Natural killer cell (primary cell): ENCODE measurements around the gene TIGD1. TPM values are rescaled to one million over a fixed set of nuclear protein-coding genes. Genes with fewer than 3 reads are reported as not detected.

Experiments used
- ATAC-seq, 3 donors: fragments of 150-1000 bp in 2 of 3; fragments of 200-7000 bp in 1 of 3; cut with Tn5 transposase; 1 replicate in 1 of 3; 2 replicates in 2 of 3; pipeline ENCODE4 v1.10.0; 2021; ENCODE audit warnings: mild to moderate bottlenecking in 2 of 3, moderate library complexity in 2 of 3
- DNase-seq, 2 donors: peaks; one replicate each; pipeline versions ENCODE4 v3.0.0 to v3.0.0-alpha.2; 2013 to 2021; ENCODE audit warnings: mixed read lengths in 1 of 2
- H3K27ac ChIP-seq: one replicate; pipeline ENCODE4 v1.5.1; 2013; ENCODE audit warnings: mild to moderate bottlenecking, low read length
- H3K27me3 ChIP-seq: one replicate; pipeline ENCODE4 v1.6.1; 2013; ENCODE audit warnings: low read length; ENCODE audit not compliant: control insufficient read depth, insufficient read depth
- H3K36me3 ChIP-seq: one replicate; pipeline ENCODE4 v1.6.1; 2013; ENCODE audit warnings: low read length; ENCODE audit not compliant: control insufficient read depth, insufficient read depth
- H3K4me1 ChIP-seq: one replicate; pipeline ENCODE4 v1.6.1; 2013; ENCODE audit warnings: low read length; ENCODE audit not compliant: control insufficient read depth, insufficient read depth
- H3K4me3 ChIP-seq: one replicate; pipeline ENCODE4 v1.5.1; 2013; ENCODE audit warnings: low read length
- H3K9me3 ChIP-seq: one replicate; pipeline ENCODE4 v1.6.1; 2013; ENCODE audit warnings: low read length; ENCODE audit not compliant: control insufficient read depth, insufficient read depth
- H3K27ac Mint-ChIP-seq, 2 donors: one replicate each; pipeline ENCODE4 v1.8.0; 2022; ENCODE audit warnings: mild to moderate bottlenecking in 2 of 2, mixed read lengths in 2 of 2, moderate library complexity in 1 of 2
- H3K27me3 Mint-ChIP-seq, 2 donors: one replicate each; pipeline ENCODE4 v1.8.0; 2022; ENCODE audit warnings: low read depth in 2 of 2, mixed read lengths in 2 of 2
- H3K36me3 Mint-ChIP-seq: one replicate; pipeline ENCODE4 v1.8.0; 2022; ENCODE audit warnings: mixed read lengths
- H3K4me1 Mint-ChIP-seq, 2 donors: one replicate each; pipeline ENCODE4 v1.8.0; 2022; ENCODE audit warnings: mixed read lengths in 2 of 2
- H3K4me3 Mint-ChIP-seq: one replicate; pipeline ENCODE4 v1.8.0; 2022; ENCODE audit warnings: mild to moderate bottlenecking, moderate library complexity, mixed read lengths
- H3K9me3 Mint-ChIP-seq, 2 donors: one replicate each; pipeline ENCODE4 v1.8.0; 2022; ENCODE audit warnings: mixed read lengths in 2 of 2
- WGBS: methylation state at CpG from one replicate; pipeline ENCODE4 v1.1.7; 2013; ENCODE audit warnings: missing lambda C conversion rate; ENCODE audit not compliant: insufficient coverage; 5-methylcytosine and 5-hydroxymethylcytosine counted together
- intact Hi-C: fragments of 100-400 bp; cut with micrococcal nuclease; formaldehyde crosslinking; loops from one replicate; pipeline ENCODE4 v1.14.2; 2022
- total RNA-seq, 4 donors: library from RNA; stranded (reverse); fragments of 120-200 nt in 1 of 4; gene quantifications; one replicate each; pipeline versions ENCODE4 v1.2.3 to v1.2.4, GENCODE V29; 2013 to 2022
- TF ChIP-seq, protein P1 (sequence below): fragments of 200-600 bp; IDR thresholded peaks from one replicate; pipeline ENCODE4 v1.8.0; 2022; ENCODE audit warnings: antibody characterized with exemption

Gene TIGD1
- total RNA-seq, 3 donors from 2014 or later (not counting 1 experiment from before 2014, with no cell fraction given) = 10.6 to 13.2 (median 12.4) TPM

DNA sequence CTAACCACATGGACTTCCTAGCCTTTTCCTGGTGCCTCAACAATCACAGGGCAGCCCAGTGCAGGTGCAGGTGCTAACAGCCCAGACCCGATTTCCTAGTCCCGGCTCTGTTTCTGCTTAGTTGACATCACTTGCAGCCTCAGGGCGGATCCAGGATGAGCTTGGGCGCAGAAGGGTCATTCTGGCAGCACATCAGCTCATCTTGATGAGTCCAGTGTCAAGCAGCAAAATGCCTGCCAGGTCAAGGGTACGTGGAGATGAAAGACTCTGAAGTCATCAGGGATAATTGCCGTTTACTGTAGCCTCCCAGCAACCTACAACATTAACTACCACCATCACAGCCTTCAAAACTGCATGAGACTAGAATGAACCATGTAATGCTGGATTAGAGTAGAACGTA, 43.6 kb upstream of the TIGD1 start:
- no peak for DNase-seq
- no peaks in the 10 kb centered on the region for H3K4me1 ChIP-seq
- Mint-ChIP-seq H3K4me1 (no peaks in the 10 kb centered on the region), H3K27me3 (no peaks in the 10 kb centered on the region), H3K27ac (no peak overlapping the region), H3K9me3 (no peaks in the 10 kb centered on the region), H3K4me3 (no peak overlapping the region), H3K36me3 (no peaks in the 10 kb centered on the region)
- no peaks in the 10 kb centered on the region for H3K36me3 ChIP-seq
- TF ChIP-seq, protein P1, sequence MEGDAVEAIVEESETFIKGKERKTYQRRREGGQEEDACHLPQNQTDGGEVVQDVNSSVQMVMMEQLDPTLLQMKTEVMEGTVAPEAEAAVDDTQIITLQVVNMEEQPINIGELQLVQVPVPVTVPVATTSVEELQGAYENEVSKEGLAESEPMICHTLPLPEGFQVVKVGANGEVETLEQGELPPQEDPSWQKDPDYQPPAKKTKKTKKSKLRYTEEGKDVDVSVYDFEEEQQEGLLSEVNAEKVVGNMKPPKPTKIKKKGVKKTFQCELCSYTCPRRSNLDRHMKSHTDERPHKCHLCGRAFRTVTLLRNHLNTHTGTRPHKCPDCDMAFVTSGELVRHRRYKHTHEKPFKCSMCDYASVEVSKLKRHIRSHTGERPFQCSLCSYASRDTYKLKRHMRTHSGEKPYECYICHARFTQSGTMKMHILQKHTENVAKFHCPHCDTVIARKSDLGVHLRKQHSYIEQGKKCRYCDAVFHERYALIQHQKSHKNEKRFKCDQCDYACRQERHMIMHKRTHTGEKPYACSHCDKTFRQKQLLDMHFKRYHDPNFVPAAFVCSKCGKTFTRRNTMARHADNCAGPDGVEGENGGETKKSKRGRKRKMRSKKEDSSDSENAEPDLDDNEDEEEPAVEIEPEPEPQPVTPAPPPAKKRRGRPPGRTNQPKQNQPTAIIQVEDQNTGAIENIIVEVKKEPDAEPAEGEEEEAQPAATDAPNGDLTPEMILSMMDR = no peak
- WGBS = 82% methylated on average over 6 of the region's 7 CpGs
- H3K27me3 ChIP-seq = no peaks in the 10 kb centered on the region
- H3K4me3 ChIP-seq = no peak overlapping the region
- H3K27ac ChIP-seq = no peak overlapping the region
- no peak for ATAC-seq
- intact Hi-C loops = no loop called here
- no peaks in the 10 kb centered on the region for H3K9me3 ChIP-seq

DNA sequence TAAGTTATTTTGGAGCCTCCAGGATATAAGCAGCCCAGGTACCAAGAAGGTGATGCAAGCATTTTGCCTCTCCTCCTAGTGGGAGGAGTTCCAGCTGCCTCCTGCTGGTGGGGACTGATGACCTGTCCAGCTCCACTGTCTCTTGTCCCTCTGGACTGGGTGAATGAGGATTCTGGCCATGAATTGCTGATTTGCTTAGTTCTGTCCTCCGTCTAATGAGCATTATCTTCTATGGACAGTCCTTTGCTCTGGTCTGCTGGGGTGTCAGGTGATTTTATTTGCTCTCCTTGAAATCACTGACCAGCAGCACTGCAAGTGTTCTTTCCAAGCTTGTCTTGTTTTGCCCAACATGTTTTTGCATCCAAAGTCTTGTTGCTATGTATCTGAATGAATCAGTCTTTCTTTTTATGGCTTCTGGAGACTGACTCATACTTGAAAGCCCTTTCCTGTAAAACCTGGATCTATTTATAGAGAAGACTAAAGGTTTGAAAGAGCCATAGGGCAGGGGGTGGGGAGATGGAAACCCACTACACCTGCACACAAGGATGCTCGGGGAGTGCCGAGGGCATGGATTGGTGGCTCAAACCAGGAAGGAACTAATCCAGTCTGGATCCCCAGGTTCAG, 42.5 kb upstream of the TIGD1 start:
- no peaks in the 10 kb centered on the region for H3K4me1 Mint-ChIP-seq
- intact Hi-C loops = no loop called here
- H3K36me3 ChIP-seq = no peaks in the 10 kb centered on the region

GRCh38 chr2:232588680-232589585, 38.6 kb upstream of the TIGD1 start:
- no peaks in the 10 kb centered on the region for H3K36me3 Mint-ChIP-seq
- no peak overlapping the region for H3K4me3 Mint-ChIP-seq
- Histone ChIP-seq H3K4me3 (no peak overlapping the region), H3K27ac (no peak overlapping the region), H3K4me1 (no peaks in the 10 kb centered on the region), H3K36me3 (no peaks in the 10 kb centered on the region), H3K9me3 (no peaks in the 10 kb centered on the region), H3K27me3 (no peaks in the 10 kb centered on the region)
- ATAC-seq (no peak), DNase-seq (no peak)
- H3K9me3 Mint-ChIP-seq = no peaks in the 10 kb centered on the region
- intact Hi-C loops = no loop called here
- H3K4me1 Mint-ChIP-seq = no peaks in the 10 kb centered on the region
- H3K27ac Mint-ChIP-seq = no peak overlapping the region
- WGBS = 88% methylated on average over 17 of the region's 18 CpGs
- H3K27me3 Mint-ChIP-seq = no peaks in the 10 kb centered on the region
- TF ChIP-seq, protein P1 = no peak

More for the DNA sequence above, 42.5 kb upstream of the TIGD1 start:
- no peaks in the 10 kb centered on the region for H3K36me3 Mint-ChIP-seq
- 86% methylated on average over 3 of the region's 3 CpGs for WGBS
- Histone ChIP-seq H3K9me3 (no peaks in the 10 kb centered on the region), H3K27ac (no peak overlapping the region), H3K4me1 (no peaks in the 10 kb centered on the region), H3K4me3 (no peak overlapping the region), H3K27me3 (no peaks in the 10 kb centered on the region)
- H3K4me3 Mint-ChIP-seq = no peak overlapping the region
- H3K27ac Mint-ChIP-seq = no peak overlapping the region
- no peaks in the 10 kb centered on the region for H3K9me3 Mint-ChIP-seq
- DNase-seq (no peak), ATAC-seq (no peak)
- TF ChIP-seq, protein P1 = no peak
- no peaks in the 10 kb centered on the region for H3K27me3 Mint-ChIP-seq
